Prostate gland (tissue), 2 donors: Measurements from ENCODE around the gene OR2M7. TPM values are rescaled to one million over a fixed set of nuclear protein-coding genes. Genes with fewer than 3 reads are reported as not detected.
"Not testable (repeated sequence)": the region's sequence is repeated elsewhere in the genome, so short reads cannot be mapped to it uniquely, and the experiment has no call there.

Source experiments
- DNase-seq: peaks from one replicate; pipeline ENCODE4 v3.0.0-alpha.2; 2019; ENCODE audit warnings: low spot score
- H3K27ac ChIP-seq, 2 donors: fragments of 200-600 bp; sonication (generic); 2 replicates each; pipeline ENCODE4 v1.5.1; 2017 to 2019
- H3K27me3 ChIP-seq: fragments of 200-600 bp; sonication (generic); replicated peaks from 2 replicates; pipeline ENCODE4 v1.5.1; 2019; ENCODE audit not compliant: insufficient read depth
- H3K36me3 ChIP-seq, 2 donors: fragments of 200-600 bp; sonication (generic); 1 replicate in 1 of 2; 2 replicates in 1 of 2; pipeline versions ENCODE4 v1.5.1 to v1.8.1; 2017 to 2019
- H3K4me1 ChIP-seq: fragments of 200-600 bp; sonication (generic); replicated peaks from 2 replicates; pipeline ENCODE4 v1.5.1; 2019
- H3K4me3 ChIP-seq, 2 donors: fragments of 200-600 bp; sonication (generic); 2 replicates each; pipeline ENCODE4 v1.5.1; 2017 to 2019
- H3K9me3 ChIP-seq: fragments of 200-600 bp; sonication (generic); 2 replicates; pipeline ENCODE4 v1.5.1; 2017
- CTCF ChIP-seq, 4 experiments: fragments of 200-600 bp in 2 of 4; fragments of 450-650 bp in 2 of 4; sonication (generic) in 2 of 4; IDR thresholded peaks; 1 replicate in 3 of 4; 2 replicates in 1 of 4; pipeline ENCODE4 v1.5.1; 2016 to 2019; ENCODE audit warnings: antibody characterized with exemption in 4 of 4, mild to moderate bottlenecking in 2 of 4, moderate library complexity in 2 of 4
- POLR2A ChIP-seq: fragments of 450-650 bp; IDR thresholded peaks from one replicate; pipeline ENCODE4 v1.6.1; 2016; ENCODE audit warnings: antibody characterized with exemption, mild to moderate bottlenecking
- POLR2AphosphoS5 ChIP-seq: sonication (generic); formaldehyde crosslinking; IDR thresholded peaks from one replicate; pipeline ENCODE4 v1.6.1; 2017; ENCODE audit warnings: antibody characterized with exemption
- WGBS: methylation state at CpG from one replicate; pipeline ENCODE4 v1.1.5; 2018; 5-methylcytosine and 5-hydroxymethylcytosine counted together
- intact Hi-C: fragments of 100-400 bp; cut with DNase I; formaldehyde crosslinking; loops from one replicate; pipeline ENCODE4 v1.14.2; 2022
- total RNA-seq, 2 donors: library from RNA; depleted of rRNA; stranded (reverse); fragments of >200 nt; gene quantifications; one replicate each; pipeline ENCODE4 v1.1.0, GENCODE V29; 2016

The OR2M7 gene
- total RNA-seq, 2 donors from 2014 or later, result not detected

GRCh38 chr1:248359415-248359814 is 35.0 kb upstream of the OR2M7 start:
- Histone ChIP-seq H3K27me3 (no peaks in the 10 kb centered on the region), H3K4me1 (no peaks in the 10 kb centered on the region), H3K36me3 (no peaks in the 10 kb centered on the region), H3K27ac (no peak overlapping the region), H3K4me3 (no peak overlapping the region), H3K9me3 (no peaks in the 10 kb centered on the region)
- no peak for TF ChIP-seq POLR2A
- TF ChIP-seq POLR2AphosphoS5, result no peak
- TF ChIP-seq CTCF (IDR thresholded peaks at IDR 0.05), result no peak
- WGBS, result 77% methylated on average over 3 of the region's 3 CpGs
- intact Hi-C loops, result no loop called here
- no peak for DNase-seq

- intact Hi-C loops, result no loop called here
- no peaks in the 10 kb centered on the region for H3K9me3 ChIP-seq
- no peak within 1 kb of the TSS for H3K4me3 ChIP-seq
- H3K4me1 ChIP-seq, result no peaks in the 10 kb centered on the region
- no peak within 1 kb of the TSS for H3K27ac ChIP-seq
- H3K27me3 ChIP-seq, result no peaks in the 10 kb centered on the region
- TF ChIP-seq POLR2A, result no peak
- no peak for TF ChIP-seq POLR2AphosphoS5
- TF ChIP-seq CTCF (IDR thresholded peaks at IDR 0.05), result no peak
- H3K36me3 ChIP-seq, result no peaks in the 10 kb centered on the region
- DNase-seq, result no peak
- WGBS, result 81% methylated on average over 4 of the region's 4 CpGs
Measured at GRCh38 chr1:248348475-248348874, 24.1 kb upstream of the OR2M7 start, which contains the start of gene OR14C36. Gene OR14C36 (plus strand): TSS chr1:248348775. CDS start chr1:248348775, 0 bp downstream.

- 60% methylated on average over 3 of the region's 3 CpGs for WGBS
- Histone ChIP-seq H3K27ac (no peak overlapping the region), H3K4me3 (no peak overlapping the region), H3K4me1 (no peaks in the 10 kb centered on the region), H3K27me3 (no peaks in the 10 kb centered on the region), H3K9me3 (no peaks in the 10 kb centered on the region), H3K36me3 (no peaks in the 10 kb centered on the region)
- intact Hi-C loops, result no loop called here
- DNase-seq, result no peak
- TF ChIP-seq POLR2A, result no peak
- TF ChIP-seq POLR2AphosphoS5, result no peak
- TF ChIP-seq CTCF (IDR thresholded peaks at IDR 0.05), result no peak
Measured at GRCh38 chr1:248343451-248343850, 19.1 kb upstream of the OR2M7 start.

- Histone ChIP-seq H3K27ac (no peak overlapping the region), H3K36me3 (no peaks in the 10 kb centered on the region), H3K4me3 (no peak overlapping the region), H3K27me3 (no peaks in the 10 kb centered on the region), H3K4me1 (no peaks in the 10 kb centered on the region), H3K9me3 (no peaks in the 10 kb centered on the region)
- TF ChIP-seq POLR2A (no peak), POLR2AphosphoS5 (no peak), CTCF (IDR thresholded peaks at IDR 0.05) (no peak)
- intact Hi-C loops, result no loop called here
- no peak for DNase-seq
- 88% methylated on average over 11 of the region's 11 CpGs for WGBS
Measured at GRCh38 chr1:248316796-248317195, 7.6 kb downstream of the OR2M7 start.

GRCh38 chr1:248306740-248307139 is 17.6 kb downstream of the OR2M7 start:
- H3K4me3 ChIP-seq, H3K27me3 ChIP-seq, DNase-seq, intact Hi-C loops, H3K4me1 ChIP-seq, H3K9me3 ChIP-seq, H3K36me3 ChIP-seq, H3K27ac ChIP-seq: not testable (repeated sequence)
- WGBS, result 86% methylated on average over 15 of the region's 15 CpGs
